Neural progenitor cell (in vitro differentiated cells): ENCODE measurements around the gene BRI3BP. TPM values are rescaled to one million over a fixed set of nuclear protein-coding genes. Genes with fewer than 3 reads are reported as not detected.
A peak's percentile ranks its signal among the peaks of the same experiment; 100 is the strongest.
"Not testable (repeated sequence)": the region's sequence is repeated elsewhere in the genome, so short reads cannot be mapped to it uniquely, and the experiment has no call there.

ENCODE experiments used
- DNase-seq: peaks from one replicate; pipeline ENCODE4 v3.0.0-alpha.2; 2016; ENCODE audit warnings: low spot score
- H2AFZ ChIP-seq: fragments of 200-600 bp; sonication (generic); replicated peaks from 2 replicates; pipeline ENCODE4 v1.6.1; 2016; ENCODE audit warnings: antibody characterized with exemption
- H3F3A ChIP-seq: fragments of 200-600 bp; sonication (generic); 2 replicates; pipeline ENCODE4 v1.6.1; 2016; ENCODE audit warnings: antibody characterized with exemption, low read depth
- H3K27ac ChIP-seq: fragments of 200-600 bp; sonication (generic); 2 replicates; pipeline ENCODE4 v1.5.1; 2016; ENCODE audit warnings: mild to moderate bottlenecking
- H3K27me3 ChIP-seq: fragments of 200-600 bp; sonication (generic); 2 replicates; pipeline ENCODE4 v1.6.1; 2016; ENCODE audit warnings: mild to moderate bottlenecking, moderate library complexity
- H3K36me3 ChIP-seq: fragments of 200-600 bp; sonication (generic); 2 replicates; pipeline ENCODE4 v1.5.1; 2016
- H3K4me1 ChIP-seq: fragments of 200-600 bp; sonication (generic); 2 replicates; pipeline ENCODE4 v1.6.1; 2016; ENCODE audit warnings: mixed run types
- H3K4me2 ChIP-seq: fragments of 200-600 bp; sonication (generic); 2 replicates; pipeline ENCODE4 v1.6.1; 2016
- H3K4me3 ChIP-seq: fragments of 200-600 bp; sonication (generic); 2 replicates; pipeline ENCODE4 v1.5.1; 2016
- H3K79me2 ChIP-seq: fragments of 200-600 bp; sonication (generic); 2 replicates; pipeline ENCODE4 v1.6.1; 2016; ENCODE audit warnings: low read depth
- H3K9ac ChIP-seq: fragments of 200-600 bp; sonication (generic); 2 replicates; pipeline ENCODE4 v1.6.1; 2016
- H3K9me3 ChIP-seq: fragments of 200-600 bp; sonication (generic); 2 replicates; pipeline ENCODE4 v1.5.1; 2016; ENCODE audit warnings: low read depth
- H4K20me1 ChIP-seq: fragments of 200-600 bp; sonication (generic); 2 replicates; pipeline ENCODE4 v1.6.1; 2016; ENCODE audit warnings: low read depth
- H3K27ac Mint-ChIP-seq: 3 replicates; pipeline ENCODE4 v1.8.0; 2021; ENCODE audit warnings: mixed read lengths
- H3K27me3 Mint-ChIP-seq: 2 replicates; pipeline ENCODE4 v1.8.0; 2022; ENCODE audit warnings: low read depth, mild to moderate bottlenecking, inconsistent platforms, moderate library complexity, mixed read lengths; ENCODE audit not compliant: insufficient read depth
- H3K36me3 Mint-ChIP-seq: 3 replicates; pipeline ENCODE4 v1.8.0; 2021; ENCODE audit warnings: mixed read lengths
- H3K4me1 Mint-ChIP-seq: 3 replicates; pipeline ENCODE4 v1.8.0; 2021; ENCODE audit warnings: mixed read lengths
- H3K4me3 Mint-ChIP-seq: 3 replicates; pipeline ENCODE4 v1.8.0; 2021; ENCODE audit warnings: mild to moderate bottlenecking, moderate library complexity, mixed read lengths
- H3K9me3 Mint-ChIP-seq: 3 replicates; pipeline ENCODE4 v1.8.0; 2020; ENCODE audit warnings: mixed read lengths
- CTCF ChIP-seq: fragments of 200-600 bp; sonication (generic); IDR thresholded peaks from 2 replicates; pipeline ENCODE4 v1.5.1; 2017; ENCODE audit warnings: antibody characterized with exemption, mild to moderate bottlenecking
- EZH2 ChIP-seq: fragments of 200-600 bp; sonication (generic); IDR thresholded peaks from 2 replicates; pipeline ENCODE4 v1.6.1; 2017; ENCODE audit warnings: antibody characterized with exemption, mild to moderate bottlenecking, moderate library complexity
- EZH2phosphoT487 ChIP-seq: fragments of 200-600 bp; sonication (generic); IDR thresholded peaks from 2 replicates; pipeline ENCODE4 v1.6.1; 2017; ENCODE audit warnings: antibody characterized with exemption
- total RNA-seq: library from RNA; depleted of rRNA; stranded (reverse); fragments of >200 nt; gene quantifications from 2 replicates; pipeline ENCODE4 v1.2.3, GENCODE V29; 2015; ENCODE audit warnings: low replicate concordance

Gene BRI3BP
- total RNA-seq, 1 donor from 2014 or later: 2.5 TPM

GRCh38 chr12:125072496-125072895 is 79.1 kb downstream of the BRI3BP start:
- no peak overlapping the region for H3K4me2 ChIP-seq
- H3K27ac Mint-ChIP-seq: peak overlapping the region; percentile 22

GRCh38 chr12:125074294-125074693 is 80.8 kb downstream of the BRI3BP start:
- H3K4me2 ChIP-seq, DNase-seq, H3K27ac ChIP-seq, H3K9me3 ChIP-seq, H3K36me3 ChIP-seq, H3K4me3 Mint-ChIP-seq, H3K79me2 ChIP-seq, H3K9ac ChIP-seq, H3F3A ChIP-seq, H3K9me3 Mint-ChIP-seq, H3K27me3 ChIP-seq, H3K27me3 Mint-ChIP-seq, H3K4me1 ChIP-seq, H3K4me3 ChIP-seq, H3K27ac Mint-ChIP-seq, H4K20me1 ChIP-seq, H3K4me1 Mint-ChIP-seq, H2AFZ ChIP-seq: not testable (repeated sequence)
- peaks cover 16% of the 10 kb centered on the region for H3K36me3 Mint-ChIP-seq

More at GRCh38 chr12:125072496-125072895, 79.1 kb downstream of the BRI3BP start:
- Histone ChIP-seq H3K9me3 (no peaks in the 10 kb centered on the region), H3K27me3 (no peaks in the 10 kb centered on the region), H3K4me1 (peaks cover 6% of the 10 kb centered on the region), H2AFZ (no peak overlapping the region), H3K27ac (no peak overlapping the region), H3F3A (peaks cover 8% of the 10 kb centered on the region), H3K79me2 (no peaks in the 10 kb centered on the region), H3K9ac (no peak overlapping the region), H3K4me3 (no peak overlapping the region), H3K36me3 (no peaks in the 10 kb centered on the region), H4K20me1 (no peaks in the 10 kb centered on the region)
- H3K9me3 Mint-ChIP-seq: no peaks in the 10 kb centered on the region
- TF ChIP-seq EZH2phosphoT487: no peak
- no peak for TF ChIP-seq CTCF
- no peak for TF ChIP-seq EZH2
- no peak for DNase-seq
- H3K36me3 Mint-ChIP-seq: peaks cover 14% of the 10 kb centered on the region
- H3K4me1 Mint-ChIP-seq: no peaks in the 10 kb centered on the region
- H3K4me3 Mint-ChIP-seq: no peak overlapping the region
- no peaks in the 10 kb centered on the region for H3K27me3 Mint-ChIP-seq

GRCh38 chr12:125076103-125076502 is 82.7 kb downstream of the BRI3BP start:
- Histone ChIP-seq H3K79me2 (no peaks in the 10 kb centered on the region), H3F3A (no peaks in the 10 kb centered on the region), H4K20me1 (no peaks in the 10 kb centered on the region), H3K4me1 (no peaks in the 10 kb centered on the region), H3K27ac (no peak overlapping the region), H3K4me2 (no peak overlapping the region), H2AFZ (no peak overlapping the region), H3K4me3 (no peak overlapping the region), H3K27me3 (no peaks in the 10 kb centered on the region), H3K9ac (no peak overlapping the region), H3K9me3 (no peaks in the 10 kb centered on the region), H3K36me3 (no peaks in the 10 kb centered on the region)
- Mint-ChIP-seq H3K27ac (no peak overlapping the region), H3K4me3 (no peak overlapping the region), H3K9me3 (no peaks in the 10 kb centered on the region), H3K4me1 (no peaks in the 10 kb centered on the region), H3K36me3 (peaks cover 17% of the 10 kb centered on the region), H3K27me3 (no peaks in the 10 kb centered on the region)
- TF ChIP-seq CTCF (no peak), EZH2 (no peak), EZH2phosphoT487 (no peak)
- DNase-seq: no peak

GRCh38 chr12:125079084-125079483 is 85.6 kb downstream of the BRI3BP start:
- Histone ChIP-seq H3K9me3 (no peaks in the 10 kb centered on the region), H3K4me2 (no peak overlapping the region), H3K79me2 (no peaks in the 10 kb centered on the region), H3K27ac (no peak overlapping the region), H3K4me3 (no peak overlapping the region), H3K27me3 (no peaks in the 10 kb centered on the region), H3K9ac (no peak overlapping the region), H2AFZ (no peak overlapping the region), H4K20me1 (no peaks in the 10 kb centered on the region), H3K4me1 (no peaks in the 10 kb centered on the region), H3K36me3 (no peaks in the 10 kb centered on the region), H3F3A (no peaks in the 10 kb centered on the region)
- Mint-ChIP-seq H3K27me3 (no peaks in the 10 kb centered on the region), H3K4me3 (no peak overlapping the region), H3K9me3 (peaks cover 2% of the 10 kb centered on the region), H3K36me3 (peaks cover 19% of the 10 kb centered on the region), H3K27ac (no peak overlapping the region), H3K4me1 (peaks cover 4% of the 10 kb centered on the region)
- TF ChIP-seq EZH2phosphoT487: no peak
- no peak for TF ChIP-seq CTCF
- TF ChIP-seq EZH2: no peak
- DNase-seq: no peak
